ENCODE results near the gene SH3TC1.

DNA sequence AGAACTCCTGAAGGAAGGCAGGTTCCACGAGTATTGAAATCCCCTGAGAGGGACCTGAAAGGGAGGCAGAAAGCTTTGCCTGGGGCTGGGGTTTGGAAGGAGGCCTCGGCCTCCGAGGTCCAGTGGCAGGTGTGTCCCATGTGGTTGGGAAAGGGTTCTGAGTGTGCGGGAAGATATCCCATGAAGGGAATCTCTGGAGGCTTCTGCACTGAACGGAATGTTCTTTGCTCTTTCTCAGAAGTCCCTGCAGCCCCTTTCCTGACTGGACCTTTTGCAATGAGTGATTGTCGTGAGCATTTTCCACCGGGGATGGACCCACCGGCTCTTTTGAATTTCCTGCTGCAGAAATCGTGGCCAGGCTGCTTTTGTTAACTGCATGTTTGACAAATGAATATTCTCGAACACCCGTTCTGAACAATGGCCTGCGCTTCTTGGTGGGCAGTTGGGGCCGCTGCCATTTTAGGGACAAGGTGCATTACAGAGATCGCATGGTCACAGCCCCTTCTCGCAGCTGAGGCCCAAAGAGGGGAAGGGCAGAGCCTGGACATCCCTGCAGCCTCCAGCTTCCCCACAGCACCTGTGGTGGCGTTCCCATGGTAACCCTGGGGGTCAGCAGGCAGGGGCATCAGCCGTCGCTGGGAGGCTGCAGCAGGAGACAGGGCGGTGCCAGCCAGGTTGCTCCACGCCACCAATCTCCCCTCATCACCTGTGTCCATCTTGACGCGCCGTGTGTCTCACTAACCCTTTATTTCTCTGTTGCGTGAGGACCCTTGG, 52.2 kb downstream of the SH3TC1 start:
- TF ChIP-seq, protein P1, sequence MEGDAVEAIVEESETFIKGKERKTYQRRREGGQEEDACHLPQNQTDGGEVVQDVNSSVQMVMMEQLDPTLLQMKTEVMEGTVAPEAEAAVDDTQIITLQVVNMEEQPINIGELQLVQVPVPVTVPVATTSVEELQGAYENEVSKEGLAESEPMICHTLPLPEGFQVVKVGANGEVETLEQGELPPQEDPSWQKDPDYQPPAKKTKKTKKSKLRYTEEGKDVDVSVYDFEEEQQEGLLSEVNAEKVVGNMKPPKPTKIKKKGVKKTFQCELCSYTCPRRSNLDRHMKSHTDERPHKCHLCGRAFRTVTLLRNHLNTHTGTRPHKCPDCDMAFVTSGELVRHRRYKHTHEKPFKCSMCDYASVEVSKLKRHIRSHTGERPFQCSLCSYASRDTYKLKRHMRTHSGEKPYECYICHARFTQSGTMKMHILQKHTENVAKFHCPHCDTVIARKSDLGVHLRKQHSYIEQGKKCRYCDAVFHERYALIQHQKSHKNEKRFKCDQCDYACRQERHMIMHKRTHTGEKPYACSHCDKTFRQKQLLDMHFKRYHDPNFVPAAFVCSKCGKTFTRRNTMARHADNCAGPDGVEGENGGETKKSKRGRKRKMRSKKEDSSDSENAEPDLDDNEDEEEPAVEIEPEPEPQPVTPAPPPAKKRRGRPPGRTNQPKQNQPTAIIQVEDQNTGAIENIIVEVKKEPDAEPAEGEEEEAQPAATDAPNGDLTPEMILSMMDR (IDR thresholded peaks at IDR 0.05; ENCODE audit: insufficient read depth, low read length), result no peak
- TF ChIP-seq POLR2AphosphoS5 (IDR thresholded peaks at IDR 0.05; ENCODE audit: low read depth), result no peak
